Endodermal cell (in vitro differentiated cells): ENCODE results near the gene GJB2. TPM values are rescaled to one million over a fixed set of nuclear protein-coding genes. Genes with fewer than 3 reads are reported as not detected.

Experiments
- DNase-seq: peaks from one replicate; pipeline ENCODE4 v3.0.0-alpha.2; 2017
- H3K27ac ChIP-seq: 2 replicates; pipeline ENCODE4 v1.5.1; 2013; ENCODE audit warnings: mild to moderate bottlenecking, low read depth, low read length, moderate library complexity
- H3K27me3 ChIP-seq: 2 replicates; pipeline ENCODE4 v1.6.1; 2013; ENCODE audit warnings: mild to moderate bottlenecking, low read length, moderate library complexity; ENCODE audit not compliant: insufficient read depth, control insufficient read depth, poor library complexity, severe bottlenecking
- H3K36me3 ChIP-seq: 2 replicates; pipeline ENCODE4 v1.7.0; 2013; ENCODE audit warnings: mild to moderate bottlenecking, low read length, moderate library complexity; ENCODE audit not compliant: control insufficient read depth, insufficient read depth
- H3K4me1 ChIP-seq: one replicate; pipeline ENCODE4 v1.7.0; 2013; ENCODE audit warnings: low read length; ENCODE audit not compliant: control insufficient read depth, insufficient read depth
- H3K4me3 ChIP-seq: 2 replicates; pipeline ENCODE4 v1.5.1; 2013; ENCODE audit warnings: mild to moderate bottlenecking, low read length, moderate library complexity
- H3K9ac ChIP-seq: 2 replicates; pipeline ENCODE4 v1.6.1; 2013; ENCODE audit warnings: mild to moderate bottlenecking, low read length, moderate library complexity; ENCODE audit not compliant: poor library complexity, severe bottlenecking; ENCODE audit errors: extremely low read depth
- H3K9me3 ChIP-seq: 2 replicates; pipeline ENCODE4 v1.6.1; 2013; ENCODE audit warnings: mild to moderate bottlenecking, low read length, moderate library complexity; ENCODE audit not compliant: control insufficient read depth
- H3K27ac Mint-ChIP-seq: 2 replicates; pipeline ENCODE4 v1.8.0; 2020; ENCODE audit warnings: mixed read lengths
- H3K27me3 Mint-ChIP-seq: 2 replicates; pipeline ENCODE4 v1.8.0; 2021; ENCODE audit warnings: mild to moderate bottlenecking, mixed read lengths; ENCODE audit not compliant: insufficient read depth
- H3K36me3 Mint-ChIP-seq: 2 replicates; pipeline ENCODE4 v1.8.0; 2020; ENCODE audit warnings: low read depth, mixed read lengths
- H3K4me1 Mint-ChIP-seq: 2 replicates; pipeline ENCODE4 v1.8.0; 2020; ENCODE audit warnings: mixed read lengths
- H3K4me3 Mint-ChIP-seq: 2 replicates; pipeline ENCODE4 v1.8.0; 2020; ENCODE audit warnings: mild to moderate bottlenecking, moderate library complexity, mixed read lengths
- H3K9me3 Mint-ChIP-seq: 2 replicates; pipeline ENCODE4 v1.8.0; 2020; ENCODE audit warnings: mild to moderate bottlenecking, mixed read lengths
- CTCF ChIP-seq: fragments of 200-600 bp; sonication (generic); conservative IDR thresholded peaks from 2 replicates; pipeline ENCODE4 v1.5.0; 2021; ENCODE audit warnings: antibody characterized with exemption, mild to moderate bottlenecking
- WGBS, 2 experiments: methylation state at CpG; one replicate each; pipeline versions ENCODE4 v1.1.5 to v1.1.7; 2013; ENCODE audit warnings: missing lambda C conversion rate in 2 of 2, mixed read lengths in 1 of 2; ENCODE audit not compliant: insufficient coverage in 1 of 2, insufficient read length in 1 of 2; 5-methylcytosine and 5-hydroxymethylcytosine counted together
- total RNA-seq, 2 donors: library from RNA; stranded (reverse); fragmentation: NEBNext Ultra II Directional in 1 of 2; extraction: Animal tissue kit (Norgen Biotek cat#: 25700) in 1 of 2; gene quantifications; 2 replicates in 1 of 2; 3 replicates in 1 of 2; pipeline ENCODE4 v1.2.1, GENCODE V29; 2021

Gene GJB2
- total RNA-seq, 2 donors from 2014 or later = 0.26 to 0.82 TPM

- Histone ChIP-seq H3K9me3 (no peaks in the 10 kb centered on the region), H3K27me3 (peaks cover 69% of the 10 kb centered on the region), H3K27ac (no peak within 1 kb of the TSS), H3K4me1 (no peaks in the 10 kb centered on the region), H3K36me3 (no peaks in the 10 kb centered on the region), H3K4me3 (peak within 1 kb of the TSS; percentile 73), H3K9ac (no peak within 1 kb of the TSS)
- DNase-seq = peak; percentile 85
- Mint-ChIP-seq H3K4me3 (peak within 1 kb of the TSS; percentile 54), H3K9me3 (no peaks in the 10 kb centered on the region), H3K27ac (no peak within 1 kb of the TSS), H3K4me1 (peaks cover 4% of the 10 kb centered on the region), H3K36me3 (no peaks in the 10 kb centered on the region), H3K27me3 (peaks cover 64% of the 10 kb centered on the region)
- TF ChIP-seq CTCF = no peak
- 1% methylated on average over 23 to 93 of the region's 93 CpGs for WGBS, 2 experiments
Measured at GRCh38 chr13:20160306-20161274, 32.1 kb downstream of the GJB2 start, which contains the start of gene GJA3. Gene GJA3 (minus strand): TSS chr13:20161052. CDS start chr13:20143288, 17,764 bp downstream.

DNA sequence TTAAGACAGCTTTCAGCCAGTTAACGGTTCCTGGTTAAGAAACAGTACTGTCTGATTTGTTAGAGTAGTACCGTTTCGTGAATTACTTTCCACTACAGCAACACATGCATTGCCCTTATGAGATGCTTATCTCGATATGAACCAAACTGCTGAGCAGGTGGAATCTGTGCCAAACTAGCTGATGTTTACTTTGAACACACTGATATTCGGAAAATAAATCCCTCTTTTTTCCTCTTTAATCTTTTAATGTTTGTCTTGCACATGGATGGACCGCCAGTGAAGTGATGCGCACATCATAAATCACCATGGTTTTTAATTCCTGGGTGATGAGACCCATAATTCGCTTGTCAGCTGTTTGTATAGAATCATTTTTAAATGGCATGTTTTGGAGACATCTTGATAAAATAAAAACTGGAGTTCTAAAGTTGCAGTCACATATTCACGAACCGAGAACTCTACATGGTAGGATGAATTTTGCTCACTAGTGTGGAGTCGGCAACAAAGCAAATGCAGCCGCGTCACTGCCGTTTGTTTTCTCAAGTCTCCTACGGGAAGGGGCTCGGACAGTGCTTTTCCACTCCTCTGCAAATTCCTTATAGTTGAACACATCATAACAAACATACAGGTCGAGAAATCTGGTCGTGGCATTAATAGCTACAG lies 33.0 kb downstream of the GJB2 start:
- Mint-ChIP-seq H3K9me3 (no peaks in the 10 kb centered on the region), H3K27me3 (peaks cover 62% of the 10 kb centered on the region), H3K4me1 (peaks cover 4% of the 10 kb centered on the region), H3K36me3 (no peaks in the 10 kb centered on the region), H3K27ac (no peak overlapping the region), H3K4me3 (peak overlapping the region; percentile 54)
- H3K9me3 ChIP-seq = no peaks in the 10 kb centered on the region
- H3K27me3 ChIP-seq = peaks cover 68% of the 10 kb centered on the region
- H3K27ac ChIP-seq = no peak overlapping the region
- no peaks in the 10 kb centered on the region for H3K36me3 ChIP-seq
- H3K4me3 ChIP-seq = peak overlapping the region; percentile 73
- H3K9ac ChIP-seq = no peak overlapping the region
- peak; percentile 5 for DNase-seq
- WGBS, 2 experiments = 39 to 40% methylated on average over 12 to 17 of the region's 18 CpGs
- no peak for TF ChIP-seq CTCF
- no peaks in the 10 kb centered on the region for H3K4me1 ChIP-seq

GRCh38 chr13:20157151-20157796 lies 35.5 kb downstream of the GJB2 start:
- peak; percentile 10 for DNase-seq
- WGBS, 2 experiments = 86 to 89% methylated on average over 1 to 3 of the region's 3 CpGs
- TF ChIP-seq CTCF = no peak

More at GRCh38 chr13:20157151-20157796, 35.5 kb downstream of the GJB2 start:
- Histone ChIP-seq H3K27me3 (peaks cover 57% of the 10 kb centered on the region), H3K9ac (no peak overlapping the region), H3K36me3 (no peaks in the 10 kb centered on the region), H3K4me3 (no peak overlapping the region), H3K4me1 (no peaks in the 10 kb centered on the region), H3K27ac (no peak overlapping the region), H3K9me3 (no peaks in the 10 kb centered on the region)
- Mint-ChIP-seq H3K27ac (no peak overlapping the region), H3K4me1 (peaks cover 4% of the 10 kb centered on the region), H3K27me3 (peaks cover 60% of the 10 kb centered on the region), H3K9me3 (no peaks in the 10 kb centered on the region), H3K4me3 (no peak overlapping the region), H3K36me3 (no peaks in the 10 kb centered on the region)
